GM23338 (cell line): ENCODE data around the gene PSMB8. TPM values are rescaled to one million over a fixed set of nuclear protein-coding genes. Genes with fewer than 3 reads are reported as not detected.
A peak's percentile ranks its signal among the peaks of the same experiment; 100 is the strongest.

Experiments used
- ATAC-seq: fragments of 200-7000 bp; cut with Tn5 transposase; 3 replicates; pipeline ENCODE4 v1.9.1; 2020
- DNase-seq: peaks from one replicate; pipeline ENCODE4 v3.0.0-alpha.2; 2015; ENCODE audit warnings: low spot score
- H2AFZ ChIP-seq: fragments of 200-600 bp; sonication (generic); 2 replicates; pipeline ENCODE4 v1.8.0; 2016; ENCODE audit warnings: antibody characterized with exemption, mild to moderate bottlenecking, moderate library complexity
- H3F3A ChIP-seq: fragments of 200-600 bp; sonication (generic); replicated peaks from 2 replicates; pipeline ENCODE4 v1.8.0; 2017; ENCODE audit warnings: antibody characterized with exemption, mixed run types, low read depth
- H3K27ac ChIP-seq: fragments of 200-600 bp; sonication (generic); 2 replicates; pipeline ENCODE4 v1.6.1; 2016; ENCODE audit warnings: low read depth
- H3K27me3 ChIP-seq: fragments of 200-600 bp; sonication (generic); 2 replicates; pipeline ENCODE4 v1.8.0; 2016; ENCODE audit warnings: mild to moderate bottlenecking, mixed run types, moderate library complexity; ENCODE audit not compliant: insufficient read depth
- H3K36me3 ChIP-seq: fragments of 200-600 bp; sonication (generic); 2 replicates; pipeline ENCODE4 v1.8.0; 2016; ENCODE audit warnings: mild to moderate bottlenecking; ENCODE audit not compliant: insufficient read depth
- H3K4me1 ChIP-seq: fragments of 200-600 bp; sonication (generic); 2 replicates; pipeline ENCODE4 v1.8.0; 2016; ENCODE audit warnings: mild to moderate bottlenecking, moderate library complexity; ENCODE audit not compliant: insufficient read depth
- H3K4me2 ChIP-seq: fragments of 200-600 bp; sonication (generic); 2 replicates; pipeline ENCODE4 v1.7.1; 2017; ENCODE audit warnings: mixed run types
- H3K4me3 ChIP-seq: fragments of 200-600 bp; sonication (generic); 2 replicates; pipeline ENCODE4 v1.6.1; 2016; ENCODE audit warnings: mixed run types
- H3K79me2 ChIP-seq: fragments of 200-600 bp; sonication (generic); replicated peaks from 2 replicates; pipeline ENCODE4 v1.8.0; 2017; ENCODE audit warnings: mild to moderate bottlenecking; ENCODE audit not compliant: insufficient read depth
- H3K9me2 ChIP-seq: fragments of 200-600 bp; sonication (generic); 2 replicates; pipeline ENCODE4 v1.8.0; 2017; ENCODE audit not compliant: insufficient read depth
- H4K20me1 ChIP-seq: fragments of 200-600 bp; sonication (generic); replicated peaks from 2 replicates; pipeline ENCODE4 v1.8.0; 2017; ENCODE audit warnings: mild to moderate bottlenecking; ENCODE audit not compliant: insufficient read depth
- H3K27ac Mint-ChIP-seq: 2 replicates; pipeline ENCODE4 v1.8.0; 2020; ENCODE audit warnings: inconsistent platforms, mild to moderate bottlenecking, moderate library complexity, mixed read lengths
- H3K27me3 Mint-ChIP-seq: 3 replicates; pipeline ENCODE4 v1.8.0; 2022; ENCODE audit warnings: low read depth, mild to moderate bottlenecking, moderate library complexity, mixed read lengths, inconsistent platforms; ENCODE audit not compliant: insufficient read depth, poor library complexity
- H3K36me3 Mint-ChIP-seq: 3 replicates; pipeline ENCODE4 v1.8.0; 2021; ENCODE audit warnings: low read depth, mild to moderate bottlenecking, inconsistent platforms, moderate library complexity, mixed read lengths
- H3K4me1 Mint-ChIP-seq: 3 replicates; pipeline ENCODE4 v1.8.0; 2020; ENCODE audit warnings: mild to moderate bottlenecking, inconsistent platforms, mixed read lengths
- H3K4me3 Mint-ChIP-seq: 3 replicates; pipeline ENCODE4 v1.8.0; 2021; ENCODE audit warnings: moderate library complexity, mild to moderate bottlenecking, inconsistent platforms, mixed read lengths
- H3K9me3 Mint-ChIP-seq: 3 replicates; pipeline ENCODE4 v1.8.0; 2020; ENCODE audit warnings: moderate library complexity, mild to moderate bottlenecking, inconsistent platforms, mixed read lengths
- CREB1 ChIP-seq: fragments of 250-450 bp; sonication (Bioruptor Pico); IDR thresholded peaks from 2 replicates; pipeline ENCODE4 v1.5.0; 2020; ENCODE audit warnings: low read depth, mild to moderate bottlenecking, moderate library complexity
- EZH2 ChIP-seq: fragments of 200-600 bp; sonication (generic); IDR thresholded peaks from one replicate; pipeline ENCODE4 v1.8.0; 2017; ENCODE audit warnings: antibody characterized with exemption, mild to moderate bottlenecking, low read depth; ENCODE audit not compliant: unreplicated experiment
- ZNF462 ChIP-seq: fragments of 250-450 bp; sonication (Bioruptor Pico); IDR thresholded peaks from 2 replicates; pipeline ENCODE4 v1.5.0; 2020; ENCODE audit warnings: mild to moderate bottlenecking, moderate library complexity
- polyA plus RNA-seq: library from polyadenylated mRNA; unstranded; fragments of >200 nt; fragmentation: Nextera tagmentation; extraction: Ambion mirVana; gene quantifications from 2 replicates; pipeline ENCODE4 v1.2.1, GENCODE V29; 2016
- total RNA-seq: library from RNA; depleted of rRNA; stranded (reverse); fragments of >200 nt; shearing (Covaris generic); gene quantifications from 2 replicates; pipeline ENCODE4 v1.2.3, GENCODE V29; 2014
- TF ChIP-seq, protein P1 (sequence below), 2 experiments: fragments of 200-600 bp in 1 of 2; sonication (generic) in 1 of 2; conservative IDR thresholded peaks; 2 replicates each; pipeline versions ENCODE4 v1.5.1 to v1.6.1; 2016 to 2017; ENCODE audit warnings: antibody characterized with exemption in 2 of 2, low read depth in 2 of 2, mild to moderate bottlenecking in 2 of 2, moderate library complexity in 1 of 2
- TF ChIP-seq, protein P2 (sequence below): IDR thresholded peaks from 2 replicates; pipeline ENCODE4 v1.6.1; 2016; ENCODE audit warnings: antibody characterized with exemption

Gene PSMB8
- total and polyA plus RNA-seq, 2 experiments from 2014 or later, result 16.5 to 27.6 TPM

DNA sequence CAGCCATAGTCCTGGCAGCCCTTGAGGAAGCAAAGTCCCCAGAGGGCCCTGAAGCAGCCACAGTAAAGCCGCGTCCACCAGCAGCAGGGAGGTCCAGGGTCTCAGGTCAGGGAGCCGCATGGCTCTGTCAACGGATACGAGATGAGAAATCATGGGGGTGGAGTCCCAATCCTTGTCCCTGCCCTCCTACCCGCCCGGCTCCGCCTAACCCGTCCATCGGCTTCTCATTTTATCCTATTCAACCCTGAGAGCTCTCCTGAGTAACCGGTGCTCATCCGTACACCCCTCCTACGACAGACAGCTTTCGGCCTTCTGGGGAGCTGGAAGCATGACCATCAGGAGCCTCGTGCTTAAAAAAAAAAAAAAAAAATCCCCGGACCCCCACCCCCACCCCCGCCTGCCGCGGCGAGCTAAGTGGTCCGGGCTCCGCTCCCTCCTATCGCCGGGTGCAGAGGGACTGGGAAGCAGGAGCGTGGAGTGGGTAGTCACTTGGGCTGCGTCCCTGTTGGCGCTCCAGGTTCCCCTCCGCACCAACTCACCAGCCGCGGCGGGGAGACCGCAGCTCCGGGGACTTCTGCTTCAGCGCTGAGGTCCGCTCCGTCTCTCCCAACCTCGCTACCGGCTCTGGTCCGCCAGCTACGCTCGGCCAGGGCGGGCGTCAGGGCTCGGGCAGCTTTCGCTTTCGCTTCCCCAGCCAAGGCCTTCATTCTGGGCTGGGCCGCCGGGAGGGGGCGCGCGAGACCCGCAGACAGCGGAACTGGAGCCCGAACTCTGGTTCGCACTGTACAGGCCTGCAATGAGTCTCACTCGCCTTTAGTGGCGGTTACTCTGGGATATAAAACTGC is 5.5 kb downstream of the PSMB8 start, which contains the start of gene TAP2 (continued):
- TF ChIP-seq ZNF462 (CRISPR knock-in tag), result no peak

- Mint-ChIP-seq H3K27me3 (peaks cover 8% of the 10 kb centered on the region), H3K27ac (no peak overlapping the region), H3K4me1 (peaks cover 12% of the 10 kb centered on the region), H3K4me3 (peak overlapping the region; percentile 80), H3K9me3 (no peaks in the 10 kb centered on the region), H3K36me3 (peaks cover 19% of the 10 kb centered on the region)
- Histone ChIP-seq H2AFZ (peak overlapping the region; percentile 94), H3K79me2 (no peaks in the 10 kb centered on the region), H3F3A (no peaks in the 10 kb centered on the region), H3K36me3 (peaks cover 6% of the 10 kb centered on the region; the same call in 1 of the 2 replicates), H4K20me1 (no peaks in the 10 kb centered on the region), H3K27me3 (peaks cover 4% of the 10 kb centered on the region), H3K4me3 (peak overlapping the region; percentile 71), H3K9me2 (no peaks in the 10 kb centered on the region), H3K4me2 (peak overlapping the region; percentile 92), H3K4me1 (peaks cover 10% of the 10 kb centered on the region; the same call in 1 of the 2 replicates), H3K27ac (no peak overlapping the region)
- TF ChIP-seq, protein P1, sequence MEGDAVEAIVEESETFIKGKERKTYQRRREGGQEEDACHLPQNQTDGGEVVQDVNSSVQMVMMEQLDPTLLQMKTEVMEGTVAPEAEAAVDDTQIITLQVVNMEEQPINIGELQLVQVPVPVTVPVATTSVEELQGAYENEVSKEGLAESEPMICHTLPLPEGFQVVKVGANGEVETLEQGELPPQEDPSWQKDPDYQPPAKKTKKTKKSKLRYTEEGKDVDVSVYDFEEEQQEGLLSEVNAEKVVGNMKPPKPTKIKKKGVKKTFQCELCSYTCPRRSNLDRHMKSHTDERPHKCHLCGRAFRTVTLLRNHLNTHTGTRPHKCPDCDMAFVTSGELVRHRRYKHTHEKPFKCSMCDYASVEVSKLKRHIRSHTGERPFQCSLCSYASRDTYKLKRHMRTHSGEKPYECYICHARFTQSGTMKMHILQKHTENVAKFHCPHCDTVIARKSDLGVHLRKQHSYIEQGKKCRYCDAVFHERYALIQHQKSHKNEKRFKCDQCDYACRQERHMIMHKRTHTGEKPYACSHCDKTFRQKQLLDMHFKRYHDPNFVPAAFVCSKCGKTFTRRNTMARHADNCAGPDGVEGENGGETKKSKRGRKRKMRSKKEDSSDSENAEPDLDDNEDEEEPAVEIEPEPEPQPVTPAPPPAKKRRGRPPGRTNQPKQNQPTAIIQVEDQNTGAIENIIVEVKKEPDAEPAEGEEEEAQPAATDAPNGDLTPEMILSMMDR (conservative IDR thresholded peaks at IDR 0.05; ENCODE audit: low read depth in 2 of 2), result no peak
- TF ChIP-seq, protein P2, sequence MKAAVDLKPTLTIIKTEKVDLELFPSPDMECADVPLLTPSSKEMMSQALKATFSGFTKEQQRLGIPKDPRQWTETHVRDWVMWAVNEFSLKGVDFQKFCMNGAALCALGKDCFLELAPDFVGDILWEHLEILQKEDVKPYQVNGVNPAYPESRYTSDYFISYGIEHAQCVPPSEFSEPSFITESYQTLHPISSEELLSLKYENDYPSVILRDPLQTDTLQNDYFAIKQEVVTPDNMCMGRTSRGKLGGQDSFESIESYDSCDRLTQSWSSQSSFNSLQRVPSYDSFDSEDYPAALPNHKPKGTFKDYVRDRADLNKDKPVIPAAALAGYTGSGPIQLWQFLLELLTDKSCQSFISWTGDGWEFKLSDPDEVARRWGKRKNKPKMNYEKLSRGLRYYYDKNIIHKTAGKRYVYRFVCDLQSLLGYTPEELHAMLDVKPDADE, result no peak
- no peak for TF ChIP-seq EZH2
- no peak for TF ChIP-seq CREB1 (CRISPR knock-in tag)
- no peak; the same call in 1 of the 3 replicates for ATAC-seq
- DNase-seq, result no peak
Measured at GRCh38 chr6:32837651-32838113, 6.2 kb downstream of the PSMB8 start.
